ENCODE results near the gene PFDN2. TPM values are rescaled to one million over a fixed set of nuclear protein-coding genes. Genes with fewer than 3 reads are reported as not detected.

The PFDN2 gene
- polyA plus RNA-seq, 1 of the 3 experiments (the other 2 are of a cell fraction), result 445 TPM

GRCh38 chr1:161052899-161053298 is 64.9 kb downstream of the PFDN2 start:
- no peak for DNase-seq

GRCh38 chr1:161051219-161051618 is 66.6 kb downstream of the PFDN2 start:
- no peaks in the 10 kb centered on the region for H4K20me1 ChIP-seq (ENCODE audit: insufficient read depth)
- no peak overlapping the region for H3K27ac ChIP-seq (ENCODE audit: low read depth in 2 of 2, low read length in 1 of 2)
- H3K4me2 ChIP-seq, result no peak overlapping the region
- DNase-seq, result no peak
- TF ChIP-seq POLR2AphosphoS5 (IDR thresholded peaks at IDR 0.05; ENCODE audit: low read depth, low read length) (no peak), EZH2phosphoT487 (IDR thresholded peaks at IDR 0.05; ENCODE audit: borderline replicate concordance, low read depth) (no peak), EP300 (IDR thresholded peaks at IDR 0.05; ENCODE audit: borderline replicate concordance in 1 of 2, low read depth in 1 of 2, low read length in 1 of 2) (no peak)
- no peak overlapping the region for H2AFZ ChIP-seq (ENCODE audit: low read depth)
- 67% methylated on average over 10 of the region's 10 CpGs for WGBS (ENCODE audit: low lambda C conversion rate)
- no peaks in the 10 kb centered on the region for H3K9me2 ChIP-seq
- POLR2A ChIA-PET, result no interaction called here
- no peak overlapping the region for H3K4me3 ChIP-seq (ENCODE audit: low read depth in 2 of 2, low read length in 1 of 2)
- CTCF ChIA-PET, result interaction anchor here (1.2 to 1.7 kb wide), 2 partner anchors 84 to 88 kb away, joined by 3 to 4 read pairs; no protein-coding TSS in a partner anchor
- H3F3A ChIP-seq (replicated peaks; ENCODE audit: insufficient read depth), result no peaks in the 10 kb centered on the region
- H3K4me1 ChIP-seq (ENCODE audit: control insufficient read depth in 1 of 2, insufficient read depth in 2 of 2, low read depth in 1 of 2, low read length in 1 of 2), result no peaks in the 10 kb centered on the region; a peak in 1 of 4 replicates
- H3K36me3 ChIP-seq (replicated peaks in 1 of 2; ENCODE audit: control insufficient read depth in 1 of 2, insufficient read depth in 2 of 2, low read length in 1 of 2), result no peaks in the 10 kb centered on the region
- H3K27me3 ChIP-seq (ENCODE audit: insufficient read depth), result no peaks in the 10 kb centered on the region
- no peaks in the 10 kb centered on the region for H3K79me2 ChIP-seq (ENCODE audit: insufficient read depth)
- H3K9me3 ChIP-seq, result no peaks in the 10 kb centered on the region
- no peak overlapping the region for H3K9ac ChIP-seq

More at GRCh38 chr1:161052899-161053298, 64.9 kb downstream of the PFDN2 start:
- Histone ChIP-seq H3K4me2 (no peak overlapping the region), H3K27me3 (ENCODE audit: insufficient read depth) (no peaks in the 10 kb centered on the region), H4K20me1 (ENCODE audit: insufficient read depth) (no peaks in the 10 kb centered on the region), H3K79me2 (ENCODE audit: insufficient read depth) (no peaks in the 10 kb centered on the region), H3K36me3 (replicated peaks in 1 of 2; ENCODE audit: control insufficient read depth in 1 of 2, insufficient read depth in 2 of 2, low read length in 1 of 2) (no peaks in the 10 kb centered on the region), H3K4me1 (ENCODE audit: control insufficient read depth in 1 of 2, insufficient read depth in 2 of 2, low read depth in 1 of 2, low read length in 1 of 2) (no peaks in the 10 kb centered on the region), H3K4me3 (ENCODE audit: low read depth in 2 of 2, low read length in 1 of 2) (no peak overlapping the region), H2AFZ (ENCODE audit: low read depth) (no peak overlapping the region), H3K27ac (ENCODE audit: low read depth in 2 of 2, low read length in 1 of 2) (no peak overlapping the region), H3K9me3 (no peaks in the 10 kb centered on the region), H3K9ac (no peak overlapping the region), H3K9me2 (no peaks in the 10 kb centered on the region), H3F3A (replicated peaks; ENCODE audit: insufficient read depth) (no peaks in the 10 kb centered on the region)
- WGBS (ENCODE audit: low lambda C conversion rate), result 63% methylated on average over 3 of the region's 3 CpGs
- POLR2A ChIA-PET, result no interaction called here
- CTCF ChIA-PET, result no interaction called here
- no peak for TF ChIP-seq PBX3 (IDR thresholded peaks at IDR 0.05)
- TF ChIP-seq FOSL2 (IDR thresholded peaks at IDR 0.05; ENCODE audit: borderline replicate concordance, low read depth), result no peak
- no peak for TF ChIP-seq RCOR1 (IDR thresholded peaks at IDR 0.05; ENCODE audit: low read length)
- no peak for TF ChIP-seq MAX (IDR thresholded peaks at IDR 0.05; ENCODE audit: low read depth)

Small RNA genes lying within 50 kb of the gene (small RNA-seq; reads per million reads assigned to genes)
- 0 to 0.26 (median 0) reads per million in 7 experiments for gene RF01225

Other genes with a start within 250 kb of the PFDN2 start
- not detected in 2 replicates for gene ITLN1, start 232.9 kb downstream of the PFDN2 start, polyA plus RNA-seq (2012; rRNA removed)
- gene ITLN2, start 163.2 kb downstream of the PFDN2 start, polyA plus RNA-seq (2012; rRNA removed), result not detected in 2 replicates
- 9.0 and 13.7 TPM in 2 replicates for gene F11R, start 96.9 kb downstream of the PFDN2 start, polyA plus RNA-seq (2012; rRNA removed)
- 80.7 and 93.9 TPM in 2 replicates for gene TSTD1, start 79.1 kb downstream of the PFDN2 start, polyA plus RNA-seq (2012; rRNA removed)
- gene USF1, start 72.1 kb downstream of the PFDN2 start, polyA plus RNA-seq (2012; rRNA removed), result 43.1 and 61.9 TPM in 2 replicates
- gene ARHGAP30, start 48.1 kb downstream of the PFDN2 start, polyA plus RNA-seq (2012; rRNA removed), result 0.05 TPM in 1 of 2 replicates, not detected in the other
- gene NECTIN4, start 28.5 kb downstream of the PFDN2 start, polyA plus RNA-seq (2012; rRNA removed), result 0.59 and 1.9 TPM in 2 replicates
- 4.4 and 4.7 TPM in 2 replicates for gene KLHDC9, start 19.7 kb downstream of the PFDN2 start, polyA plus RNA-seq (2012; rRNA removed)
- 38.7 and 48.9 TPM in 2 replicates for gene NIT1, start 68 bp upstream of the PFDN2 start, polyA plus RNA-seq (2012; rRNA removed)
- gene DEDD, start 14.6 kb upstream of the PFDN2 start, polyA plus RNA-seq (2012; rRNA removed), result 43.1 and 45.0 TPM in 2 replicates
- 150 and 201 TPM in 2 replicates for gene UFC1, start 35.9 kb upstream of the PFDN2 start, polyA plus RNA-seq (2012; rRNA removed)
- gene USP21, start 41.5 kb upstream of the PFDN2 start, polyA plus RNA-seq (2012; rRNA removed), result 24.5 and 26.8 TPM in 2 replicates
- 30.7 and 47.3 TPM in 2 replicates for gene PPOX, start 48.4 kb upstream of the PFDN2 start, polyA plus RNA-seq (2012; rRNA removed)
- 50.5 and 56.5 TPM in 2 replicates for gene B4GALT3, start 59.5 kb upstream of the PFDN2 start, polyA plus RNA-seq (2012; rRNA removed)
- 1.2 and 1.6 TPM in 2 replicates for gene ADAMTS4, start 81.0 kb upstream of the PFDN2 start, polyA plus RNA-seq (2012; rRNA removed)
- gene NDUFS2, start 84.3 kb upstream of the PFDN2 start, polyA plus RNA-seq (2012; rRNA removed), result 203 and 210 TPM in 2 replicates
- 0.34 and 0.61 TPM in 2 replicates for gene FCER1G, start 97.3 kb upstream of the PFDN2 start, polyA plus RNA-seq (2012; rRNA removed)
- gene APOA2, start 105.6 kb upstream of the PFDN2 start, polyA plus RNA-seq (2012; rRNA removed), result not detected in 2 replicates
- 9.7 and 11.9 TPM in 2 replicates for gene TOMM40L, start 108.0 kb upstream of the PFDN2 start, polyA plus RNA-seq (2012; rRNA removed)
- gene NR1I3, start 120.2 kb upstream of the PFDN2 start, polyA plus RNA-seq (2012; rRNA removed), result not detected in 2 replicates
- not detected in 2 replicates for gene PCP4L1, start 140.7 kb upstream of the PFDN2 start, polyA plus RNA-seq (2012; rRNA removed)
- gene MPZ, start 191.9 kb upstream of the PFDN2 start, polyA plus RNA-seq (2012; rRNA removed), result 2.4 and 2.9 TPM in 2 replicates
- gene SDHC, start 196.3 kb upstream of the PFDN2 start, polyA plus RNA-seq (2012; rRNA removed), result 195 and 341 TPM in 2 replicates
- gene CFAP126, start 249.8 kb upstream of the PFDN2 start, polyA plus RNA-seq (2012; rRNA removed), result not detected in 2 replicates